GM18505 (cell line): ENCODE measurements around the gene MDN1.
"Not testable (repeated sequence)": the region's sequence is repeated elsewhere in the genome, so short reads cannot be mapped to it uniquely, and the experiment has no call there.

ENCODE experiments used
- ATAC-seq: cut with Tn5 transposase; IDR thresholded peaks from one replicate; pipeline ENCODE4 v1.9.1; 2021; ENCODE audit not compliant: unreplicated experiment
- POLR2A ChIP-seq: IDR thresholded peaks from 4 replicates; pipeline ENCODE4 v1.6.1; 2011; ENCODE audit warnings: borderline replicate concordance; ENCODE audit not compliant: insufficient read depth, insufficient read length; ENCODE audit errors: extremely low read depth

The MDN1 gene

DNA sequence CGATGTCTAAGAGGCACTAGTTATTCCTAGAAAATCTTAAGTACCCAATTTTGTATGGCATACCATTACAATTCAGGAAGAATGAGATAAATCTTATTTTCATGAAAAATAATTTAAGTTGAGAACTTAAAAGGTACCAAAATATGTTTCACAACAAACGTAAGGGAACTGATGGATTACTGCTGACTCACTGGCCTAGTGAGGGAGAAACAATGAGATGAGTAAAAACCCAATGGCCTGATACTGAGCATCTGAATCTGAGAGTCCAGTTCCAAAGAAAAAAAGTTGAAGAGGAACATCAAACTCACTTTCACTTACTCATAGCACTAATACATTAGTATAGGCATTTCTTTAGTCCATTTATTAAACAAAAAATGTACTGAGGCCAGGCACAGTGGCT lies 56.0 kb downstream of the MDN1 start:
- TF ChIP-seq POLR2A, result no peak
- no peak for ATAC-seq

DNA sequence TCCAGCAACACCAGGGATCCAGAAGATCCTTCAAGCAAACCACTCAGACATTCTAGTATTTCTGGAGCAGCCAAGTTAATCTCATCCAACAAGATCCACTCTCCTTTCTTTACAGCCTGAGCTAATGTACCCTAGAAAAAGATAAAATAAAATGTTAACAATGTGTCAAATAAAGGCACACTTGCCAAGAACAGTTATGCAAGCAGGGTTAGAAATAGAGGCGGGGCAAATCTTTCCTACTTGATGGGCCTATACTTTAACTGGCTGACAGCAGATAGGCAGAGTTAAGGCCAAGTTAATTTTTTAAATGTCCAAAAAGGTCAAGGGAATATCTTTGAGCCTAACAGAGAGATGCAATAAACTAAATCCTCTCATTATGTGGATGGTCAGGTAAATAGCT lies 60.8 kb downstream of the MDN1 start:
- TF ChIP-seq POLR2A, result no peak
- no peak for ATAC-seq

DNA sequence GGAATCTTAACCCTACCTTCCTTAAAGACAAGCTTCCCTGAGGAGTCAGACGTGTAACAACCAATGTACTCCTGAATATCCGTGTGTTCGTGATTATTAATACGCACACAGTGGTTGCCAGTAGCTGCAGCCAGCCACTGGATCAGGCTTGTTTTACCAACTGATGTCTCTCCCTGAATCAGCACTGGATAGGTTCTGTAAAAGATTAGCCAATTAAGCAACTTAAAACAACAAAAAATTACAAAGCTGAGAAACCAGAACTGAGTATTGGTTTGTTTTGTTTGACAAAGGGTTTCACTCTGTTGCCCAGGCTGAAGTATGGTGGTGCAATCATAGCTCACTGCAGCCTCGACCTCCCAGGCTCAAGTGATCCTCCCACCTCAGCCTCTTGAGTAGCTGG lies 69.3 kb downstream of the MDN1 start:
- no peak for ATAC-seq
- no peak for TF ChIP-seq POLR2A

GRCh38 chr6:89749918-89750317 lies 69.7 kb downstream of the MDN1 start:
- ATAC-seq, result no peak
- TF ChIP-seq POLR2A, result no peak

DNA sequence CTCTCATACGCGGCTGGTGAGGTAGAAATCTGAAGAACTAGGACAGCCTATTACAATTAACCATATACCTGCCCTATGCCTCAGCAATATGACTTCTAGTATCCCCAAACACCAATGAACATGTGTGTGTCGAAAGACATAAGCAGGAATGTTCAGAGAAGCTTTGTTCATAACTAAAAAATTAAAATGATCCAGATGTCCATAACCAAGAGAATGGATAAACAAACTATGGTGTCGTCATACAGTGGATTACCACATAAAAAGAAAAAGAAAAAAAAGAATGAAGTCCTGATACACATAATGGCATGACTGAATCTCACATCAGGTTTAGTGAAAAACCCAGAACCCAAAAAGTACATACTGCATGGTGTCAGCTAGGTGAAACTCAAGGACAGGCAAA lies 73.9 kb downstream of the MDN1 start:
- no peak for TF ChIP-seq POLR2A

GRCh38 chr6:89745096-89745495 lies 74.5 kb downstream of the MDN1 start:
- ATAC-seq, result no peak
- TF ChIP-seq POLR2A, result no peak

More for the DNA sequence above, 73.9 kb downstream of the MDN1 start:
- ATAC-seq, result no peak

DNA sequence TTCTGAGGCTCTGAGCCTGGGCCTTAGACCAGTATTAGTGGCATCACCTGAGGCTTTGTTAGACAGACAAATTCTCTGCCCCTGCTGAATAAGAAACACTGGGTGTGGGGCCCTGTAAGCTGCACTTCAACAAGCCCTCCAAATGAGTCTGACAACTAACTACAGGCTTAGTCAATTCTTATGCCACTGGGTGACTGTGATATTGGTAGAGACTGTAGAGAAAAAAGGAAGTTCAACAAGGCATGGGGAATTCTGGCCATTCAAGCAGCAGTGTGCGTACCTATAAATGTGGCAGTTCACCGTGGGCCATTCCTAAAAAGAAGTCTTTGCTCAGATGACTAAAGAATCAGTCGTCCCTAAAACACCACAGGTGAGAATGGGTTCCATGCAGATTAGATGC lies 82.7 kb downstream of the MDN1 start:
- no peak for TF ChIP-seq POLR2A
- no peak for ATAC-seq

- no peak for ATAC-seq
- no peak for TF ChIP-seq POLR2A
Observed at GRCh38 chr6:89734526-89734925, 85.1 kb downstream of the MDN1 start.

DNA sequence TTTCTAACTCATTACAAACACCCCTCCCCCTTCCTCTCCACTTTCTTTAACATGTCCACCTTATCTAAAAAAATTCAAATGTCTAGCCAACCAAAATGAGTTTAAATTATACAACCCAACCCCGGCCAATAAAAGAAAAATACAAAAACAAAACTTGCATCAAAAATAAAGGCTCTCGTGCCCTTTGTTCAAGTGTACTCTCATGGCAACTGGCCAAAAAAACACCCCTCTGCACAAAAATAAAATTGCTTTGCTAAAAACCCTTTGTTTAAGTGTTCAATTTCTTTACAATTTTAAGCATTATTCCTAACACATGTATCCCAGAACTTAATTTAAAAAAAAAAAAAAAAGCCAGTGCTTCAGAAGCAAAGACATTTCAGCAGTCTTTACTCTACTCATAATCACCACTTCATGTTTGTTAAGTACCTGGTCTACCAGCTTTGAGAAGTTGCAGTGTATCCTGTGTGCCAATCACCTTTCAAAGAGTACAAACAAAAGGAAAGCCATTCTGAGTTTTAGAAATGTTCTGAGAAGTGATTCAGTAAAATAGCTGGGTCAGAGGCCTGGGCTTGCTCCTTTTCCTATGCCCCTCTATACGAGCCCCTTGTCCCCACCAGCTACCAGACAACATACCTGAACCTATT lies 87.5 kb downstream of the MDN1 start:
- no peak for ATAC-seq
- TF ChIP-seq POLR2A, result no peak

GRCh38 chr6:89731262-89731661 lies 88.3 kb downstream of the MDN1 start:
- ATAC-seq, result not testable (repeated sequence)

DNA sequence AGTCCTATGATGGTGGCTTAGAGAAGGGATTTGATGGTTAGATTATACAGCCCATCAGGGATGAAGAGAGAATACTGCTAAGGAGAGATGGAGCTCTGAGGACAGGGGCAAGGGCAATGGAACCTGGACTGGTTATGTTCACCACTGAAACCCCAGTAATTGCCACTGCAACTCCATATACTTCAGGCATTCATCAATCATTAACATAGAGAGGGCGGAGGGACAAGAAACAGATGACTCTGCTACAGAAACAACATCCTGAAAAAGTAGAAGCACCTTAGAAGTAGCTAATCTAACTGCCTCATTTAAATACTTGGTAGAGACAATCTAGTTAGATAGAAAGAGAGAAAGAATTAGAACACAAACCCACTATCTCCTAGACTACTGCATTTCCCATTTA lies 89.8 kb downstream of the MDN1 start:
- no peak for ATAC-seq
- TF ChIP-seq POLR2A, result no peak

- no peak for ATAC-seq
- no peak for TF ChIP-seq POLR2A
Observed at GRCh38 chr6:89727501-89727900, 92.1 kb downstream of the MDN1 start.

GRCh38 chr6:89724981-89725380 lies 94.6 kb downstream of the MDN1 start:
- no peak for TF ChIP-seq POLR2A
- no peak for ATAC-seq

DNA sequence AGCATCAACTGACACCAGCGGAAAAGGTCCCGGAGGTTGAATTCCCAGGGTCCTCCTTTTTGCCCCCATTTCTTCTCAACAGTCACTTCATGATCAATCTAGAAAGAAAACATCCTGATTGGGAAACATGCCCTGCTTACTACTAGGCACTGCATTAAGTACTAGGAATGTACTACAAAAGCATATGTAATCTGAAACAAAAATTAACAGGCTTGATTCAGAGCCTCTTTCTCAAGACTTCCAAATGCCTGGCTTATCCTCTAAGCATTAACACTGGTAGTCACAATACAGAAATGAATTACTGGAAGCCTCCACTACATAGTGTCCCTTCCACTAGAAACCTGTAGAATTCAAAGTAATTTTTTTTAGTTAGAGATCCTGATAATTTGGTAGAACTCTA lies 96.5 kb downstream of the MDN1 start:
- ATAC-seq, result no peak

GRCh38 chr6:89716532-89716931 lies 103.1 kb downstream of the MDN1 start:
- ATAC-seq, result no peak
- TF ChIP-seq POLR2A, result no peak

More for the DNA sequence above, 96.5 kb downstream of the MDN1 start:
- no peak for TF ChIP-seq POLR2A
